OCI-LY3 (cell line): ENCODE results near the gene XAGE3.
"Not testable (repeated sequence)": the region's sequence is repeated elsewhere in the genome, so short reads cannot be mapped to it uniquely, and the experiment has no call there.

Experiments
- H2AFZ ChIP-seq: fragments of 200-600, 300-600 bp; shearing (Covaris generic); 2 replicates; pipeline ENCODE4 v1.6.0; 2014; ENCODE audit warnings: antibody characterized with exemption, low read depth, low read length
- H3K27ac ChIP-seq: fragments of 200-600, 300-600 bp; sonication (generic); 2 replicates; pipeline ENCODE4 v1.5.1; 2014; ENCODE audit warnings: mild to moderate bottlenecking, low read length, moderate library complexity, mixed read lengths
- H3K27me3 ChIP-seq: fragments of 200-600, 300-600 bp; sonication (generic); 2 replicates; pipeline ENCODE4 v1.6.1; 2014; ENCODE audit warnings: low read depth, low read length, mixed read lengths
- H3K36me3 ChIP-seq: fragments of 200-600, 300-600 bp; sonication (generic); replicated peaks from 2 replicates; pipeline ENCODE3; 2014; ENCODE audit warnings: low read depth, low read length, mixed read lengths
- H3K4me1 ChIP-seq: fragments of 300-600, 200-600 bp; sonication (generic); 2 replicates; pipeline ENCODE4 v1.6.1; 2014; ENCODE audit warnings: low read length, mixed read lengths
- H3K4me2 ChIP-seq: fragments of 200-600, 300-600 bp; sonication (generic); 2 replicates; pipeline ENCODE4 v1.6.1; 2014; ENCODE audit warnings: low read length, mixed read lengths
- H3K4me3 ChIP-seq: fragments of 300-600, 200-600 bp; sonication (generic); 2 replicates; pipeline ENCODE4 v1.5.1; 2014; ENCODE audit warnings: antibody characterized with exemption, mild to moderate bottlenecking, low read length, moderate library complexity
- H3K79me2 ChIP-seq: fragments of 300-600, 200-600 bp; shearing (Covaris generic); 2 replicates; pipeline ENCODE4 v1.6.1; 2014; ENCODE audit warnings: mild to moderate bottlenecking, low read length, mixed read lengths
- H3K9ac ChIP-seq: fragments of 300-600, 200-600 bp; shearing (Covaris generic); 2 replicates; pipeline ENCODE4 v1.6.0; 2014; ENCODE audit warnings: mild to moderate bottlenecking, low read length, moderate library complexity
- H3K9me3 ChIP-seq: fragments of 200-600, 300-600 bp; shearing (Covaris generic); 2 replicates; pipeline ENCODE4 v1.6.1; 2014; ENCODE audit warnings: low read length, mixed read lengths; ENCODE audit not compliant: insufficient read depth
- H4K20me1 ChIP-seq: fragments of 200-600, 300-600 bp; sonication (generic); 2 replicates; pipeline ENCODE4 v1.6.1; 2016; ENCODE audit warnings: low read length, mixed read lengths; ENCODE audit not compliant: insufficient read depth
- CTCF ChIP-seq: fragments of 200-600, 300-600 bp; sonication (generic); IDR thresholded peaks from 2 replicates; pipeline ENCODE4 v1.5.1; 2014; ENCODE audit warnings: antibody characterized with exemption, low read length, low read depth
- EZH2phosphoT487 ChIP-seq: fragments of 200-600 bp; shearing (Covaris generic); IDR thresholded peaks from 2 replicates; pipeline ENCODE4 v1.6.1; 2018; ENCODE audit warnings: antibody characterized with exemption, mixed run types, low read depth

The XAGE3 gene

DNA sequence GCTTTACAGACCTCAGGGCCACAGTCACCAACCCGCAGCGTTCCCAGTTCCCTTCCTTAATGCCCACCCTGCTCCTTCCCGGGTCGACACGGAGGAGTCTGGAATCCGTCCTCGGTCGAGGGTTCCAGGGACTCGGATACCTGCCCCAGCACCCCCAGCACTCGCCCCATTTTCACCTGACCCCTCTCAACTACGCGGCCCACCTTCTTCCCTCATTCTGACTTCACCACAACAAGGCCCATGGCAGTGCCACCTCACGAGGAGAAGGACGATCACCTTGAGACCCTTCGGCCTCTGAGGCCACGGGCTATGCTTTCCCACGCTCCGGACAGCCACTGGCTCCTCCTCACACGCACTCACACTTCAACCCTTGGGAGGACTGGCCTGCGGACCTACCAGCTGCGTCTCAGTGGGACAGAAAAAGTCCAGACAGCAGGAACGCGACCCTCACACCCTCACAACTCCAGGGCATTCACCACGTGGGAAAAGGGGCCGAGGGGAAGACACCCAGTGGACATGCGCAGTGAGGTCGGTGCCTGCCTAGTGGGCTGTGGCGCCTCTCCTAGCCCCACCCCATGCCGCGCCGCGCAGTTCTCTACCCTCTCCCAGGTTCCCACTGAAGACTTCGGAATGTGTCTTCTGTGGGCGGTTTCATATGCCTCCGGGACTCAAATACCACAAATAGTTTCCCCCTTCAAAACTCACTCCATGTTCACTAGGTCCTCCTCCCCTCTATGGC lies at the start of gene XAGE3:
Gene XAGE3, minus strand, starts transcription at position 474 of the 739 bp plus-strand sequence. CDS start 950 bp downstream, outside the sequence.
- no peaks in the 10 kb centered on the region for H3K27me3 ChIP-seq
- no peak within 1 kb of the TSS for H3K4me2 ChIP-seq
- H3K4me3 ChIP-seq = no peak within 1 kb of the TSS
- H3K27ac ChIP-seq = no peak within 1 kb of the TSS
- no peaks in the 10 kb centered on the region for H3K79me2 ChIP-seq
- H3K9me3 ChIP-seq = no peaks in the 10 kb centered on the region
- H2AFZ ChIP-seq = no peak within 1 kb of the TSS
- H3K9ac ChIP-seq = no peak within 1 kb of the TSS
- no peaks in the 10 kb centered on the region for H3K36me3 ChIP-seq
- H3K4me1 ChIP-seq = no peaks in the 10 kb centered on the region
- TF ChIP-seq EZH2phosphoT487 (no peak), CTCF (no peak)
- H4K20me1 ChIP-seq = no peaks in the 10 kb centered on the region

DNA sequence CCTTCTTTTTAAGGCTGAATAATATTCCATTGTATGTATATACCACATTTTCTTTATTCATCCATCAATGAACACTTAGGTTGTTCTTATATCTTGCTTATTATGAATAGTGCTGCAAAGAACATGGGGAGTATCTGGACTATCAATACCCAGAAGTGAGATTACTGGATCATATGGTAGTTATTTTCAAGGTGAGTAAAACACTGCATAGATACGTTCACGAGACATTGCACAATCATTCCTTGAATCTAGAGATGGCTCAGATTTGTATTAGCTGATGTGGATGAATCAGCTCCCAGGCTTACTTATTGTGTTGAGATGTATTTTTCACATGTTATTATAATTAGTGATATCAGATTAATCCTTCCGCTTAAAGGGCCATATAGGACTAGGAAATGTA lies 46.8 kb upstream of the XAGE3 start:
- H3K4me2 ChIP-seq, H4K20me1 ChIP-seq, H3K79me2 ChIP-seq, H3K4me3 ChIP-seq, H2AFZ ChIP-seq, H3K36me3 ChIP-seq, H3K9me3 ChIP-seq, H3K27ac ChIP-seq, H3K9ac ChIP-seq, H3K27me3 ChIP-seq, H3K4me1 ChIP-seq: not testable (repeated sequence)

GRCh38 chrX:52913681-52914080 lies 45.8 kb upstream of the XAGE3 start:
- not testable (repeated sequence) for H3K4me1 ChIP-seq, H3K9ac ChIP-seq, H4K20me1 ChIP-seq, H3K9me3 ChIP-seq, H3K36me3 ChIP-seq, H3K27me3 ChIP-seq, H3K4me3 ChIP-seq, H3K27ac ChIP-seq, H3K4me2 ChIP-seq, H2AFZ ChIP-seq, H3K79me2 ChIP-seq

GRCh38 chrX:52909313-52909969 lies 41.6 kb upstream of the XAGE3 start:
- H3K36me3 ChIP-seq, H3K4me1 ChIP-seq, H4K20me1 ChIP-seq, H3K9ac ChIP-seq, H3K9me3 ChIP-seq, H3K27me3 ChIP-seq, H2AFZ ChIP-seq, H3K79me2 ChIP-seq, H3K4me3 ChIP-seq, H3K4me2 ChIP-seq, H3K27ac ChIP-seq: not testable (repeated sequence)

DNA sequence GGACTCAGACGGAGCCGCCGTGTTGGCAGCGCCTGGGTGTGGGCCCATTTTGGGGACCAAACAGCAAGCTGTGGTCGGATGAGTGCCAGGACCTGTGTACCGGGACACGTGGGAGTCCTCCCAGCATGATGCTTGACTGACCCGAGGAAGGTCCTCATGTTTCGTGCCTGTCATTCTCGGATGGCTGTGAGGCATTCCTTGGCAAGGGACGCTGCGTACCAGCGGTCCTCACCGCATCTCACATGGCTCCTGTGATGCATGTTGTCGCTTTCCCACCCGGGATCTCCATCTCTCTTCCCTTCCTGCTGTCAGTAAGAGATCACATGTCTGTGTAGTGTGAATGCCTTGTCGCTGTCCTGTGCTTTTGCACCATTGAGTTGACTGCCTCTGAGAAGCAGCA lies 40.0 kb upstream of the XAGE3 start:
- H2AFZ ChIP-seq, H3K4me3 ChIP-seq, H3K27me3 ChIP-seq, H3K4me2 ChIP-seq, H3K27ac ChIP-seq, H4K20me1 ChIP-seq, H3K9ac ChIP-seq, H3K4me1 ChIP-seq, H3K36me3 ChIP-seq, H3K9me3 ChIP-seq, H3K79me2 ChIP-seq: not testable (repeated sequence)

- H3K4me2 ChIP-seq, H3K27ac ChIP-seq, H3K27me3 ChIP-seq, H3K4me3 ChIP-seq, H3K9ac ChIP-seq, H2AFZ ChIP-seq, H3K9me3 ChIP-seq, H4K20me1 ChIP-seq, H3K36me3 ChIP-seq, H3K79me2 ChIP-seq, H3K4me1 ChIP-seq: not testable (repeated sequence)
These were observed 39.3 kb upstream of the XAGE3 start for GRCh38 chrX:52907137-52907536.

DNA sequence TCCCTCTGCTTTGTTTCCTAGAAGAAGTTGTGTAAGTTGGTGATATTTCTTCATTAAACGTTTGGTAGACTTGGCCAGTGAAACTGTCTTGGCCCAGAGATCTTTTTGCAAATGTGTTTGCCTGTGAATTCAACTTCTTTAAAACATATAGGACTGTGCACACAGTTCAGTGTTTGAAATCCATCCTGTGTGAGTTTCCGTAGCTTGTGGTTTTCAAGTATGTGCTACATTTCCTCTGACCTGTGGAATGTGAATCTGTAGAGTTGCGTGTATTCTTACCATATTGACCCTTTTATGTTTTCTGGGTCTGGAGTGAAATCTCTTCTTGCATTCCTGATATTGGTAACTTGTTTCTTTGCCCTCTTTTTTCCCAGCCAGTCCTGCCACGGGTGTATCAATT lies 38.2 kb upstream of the XAGE3 start:
- H4K20me1 ChIP-seq, H2AFZ ChIP-seq, H3K4me1 ChIP-seq, H3K9ac ChIP-seq, H3K4me3 ChIP-seq, H3K27me3 ChIP-seq, H3K79me2 ChIP-seq, H3K9me3 ChIP-seq, H3K27ac ChIP-seq, H3K36me3 ChIP-seq, H3K4me2 ChIP-seq: not testable (repeated sequence)

- H3K9me3 ChIP-seq, H3K4me2 ChIP-seq: not testable (repeated sequence)
These were observed 37.6 kb upstream of the XAGE3 start for GRCh38 chrX:52905531-52905930.

More at GRCh38 chrX:52905531-52905930, 37.6 kb upstream of the XAGE3 start:
- H4K20me1 ChIP-seq, H3K79me2 ChIP-seq, H3K27ac ChIP-seq, H3K36me3 ChIP-seq, H3K4me1 ChIP-seq, H3K4me3 ChIP-seq, H3K27me3 ChIP-seq, H3K9ac ChIP-seq, H2AFZ ChIP-seq: not testable (repeated sequence)
